GM19193 (cell line): ENCODE data around the gene ASH1L.

Experiments used
- POLR2A ChIP-seq: IDR thresholded peaks from 4 replicates; pipeline ENCODE4 v1.6.1; 2011; ENCODE audit not compliant: insufficient read depth, insufficient read length; ENCODE audit errors: extremely low read depth

Gene ASH1L

GRCh38 chr1:155342842-155343241 lies 219.8 kb downstream of the ASH1L start:
- no peak for TF ChIP-seq POLR2A

- TF ChIP-seq POLR2A = no peak
Measured at GRCh38 chr1:155339515-155340097, 223.0 kb downstream of the ASH1L start.

GRCh38 chr1:155334962-155335361 lies 227.6 kb downstream of the ASH1L start:
- TF ChIP-seq POLR2A = no peak

- no peak for TF ChIP-seq POLR2A
Measured at GRCh38 chr1:155329980-155330598, 232.5 kb downstream of the ASH1L start.

GRCh38 chr1:155327981-155328380 lies 234.6 kb downstream of the ASH1L start:
- TF ChIP-seq POLR2A = no peak

GRCh38 chr1:155326631-155327037 lies 236.0 kb downstream of the ASH1L start:
- TF ChIP-seq POLR2A = no peak

- TF ChIP-seq POLR2A = no peak
Measured at GRCh38 chr1:155326020-155326526, 236.5 kb downstream of the ASH1L start.

GRCh38 chr1:155325603-155325893 lies 237.1 kb downstream of the ASH1L start:
- TF ChIP-seq POLR2A = no peak

- no peak for TF ChIP-seq POLR2A
Measured at GRCh38 chr1:155324717-155325602, 237.6 kb downstream of the ASH1L start.

- TF ChIP-seq POLR2A = peak; percentile 58
Measured at GRCh38 chr1:155324037-155324716, 238.4 kb downstream of the ASH1L start.

GRCh38 chr1:155323729-155324036 lies 238.9 kb downstream of the ASH1L start:
- peak; percentile 11 for TF ChIP-seq POLR2A

GRCh38 chr1:155322953-155323728 lies 239.5 kb downstream of the ASH1L start:
- peak; percentile 11 for TF ChIP-seq POLR2A

GRCh38 chr1:155322571-155322952 lies 240.0 kb downstream of the ASH1L start:
- no peak for TF ChIP-seq POLR2A

GRCh38 chr1:155321639-155322503 lies 240.7 kb downstream of the ASH1L start:
- no peak for TF ChIP-seq POLR2A
